GM10266 (cell line): ENCODE data around the gene MAPK8IP2.

Experiments used
- DNase-seq: peaks from one replicate; pipeline ENCODE4 v3.0.0; 2012; ENCODE audit errors: extremely low spot score
- CTCF ChIP-seq: IDR thresholded peaks from 2 replicates; pipeline ENCODE4 v1.5.1; 2012; ENCODE audit warnings: mild to moderate bottlenecking, low read depth; ENCODE audit not compliant: control insufficient read depth, insufficient read depth; ENCODE audit errors: missing control alignments

The MAPK8IP2 gene

DNA sequence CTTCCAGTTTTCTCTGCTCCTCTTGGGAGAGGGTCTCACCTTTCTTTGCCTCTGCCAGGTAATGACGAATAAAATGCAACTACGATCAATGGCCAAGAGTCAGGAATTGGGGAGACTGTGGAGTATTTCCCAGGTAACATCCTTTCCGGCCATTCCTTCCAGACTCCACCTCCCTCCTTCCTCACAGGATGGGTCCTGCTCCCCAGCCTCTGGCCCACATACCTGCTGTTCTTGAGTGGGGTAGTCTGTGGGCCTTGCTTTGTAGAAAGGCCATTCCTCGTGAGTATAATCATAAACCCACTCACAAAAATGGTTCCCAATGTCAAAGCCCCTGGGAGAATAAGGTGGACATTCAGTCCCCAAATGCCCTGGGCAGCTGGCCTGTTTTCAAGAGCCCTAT, 20.8 kb upstream of the MAPK8IP2 start:
- no peak for TF ChIP-seq CTCF
- no peak for DNase-seq

- no peak for TF ChIP-seq CTCF
- no peak for DNase-seq
Measured at GRCh38 chr22:50581031-50581949, 19.3 kb upstream of the MAPK8IP2 start.

GRCh38 chr22:50581950-50582492, 18.6 kb upstream of the MAPK8IP2 start:
- TF ChIP-seq CTCF = no peak
- DNase-seq = peak; percentile 59

- no peak for TF ChIP-seq CTCF
- peak; percentile 100 for DNase-seq
Measured at GRCh38 chr22:50582493-50583293, 17.9 kb upstream of the MAPK8IP2 start, which contains the start of gene CHKB. TSS of gene CHKB (minus strand) at chr22:50582849. CDS start at chr22:50582781, 68 bp downstream.

GRCh38 chr22:50583294-50583861, 17.2 kb upstream of the MAPK8IP2 start:
- DNase-seq = no peak
- TF ChIP-seq CTCF = no peak

- no peak for TF ChIP-seq CTCF
- no peak for DNase-seq
Measured at GRCh38 chr22:50584106-50585096, 16.2 kb upstream of the MAPK8IP2 start.
